ENCODE results near the gene LAIR2. TPM values are rescaled to one million over a fixed set of nuclear protein-coding genes. Genes with fewer than 3 reads are reported as not detected.
A peak's percentile ranks its signal among the peaks of the same experiment; 100 is the strongest.

The LAIR2 gene
- total RNA-seq, 1 donor from 2014 or later, result not detected

GRCh38 chr19:54521860-54522513, 19.4 kb downstream of the LAIR2 start:
- intact Hi-C loops (cut with micrococcal nuclease), result no loop called here
- no peak for DNase-seq
- no peak for ATAC-seq

GRCh38 chr19:54523403-54523802, 20.8 kb downstream of the LAIR2 start:
- no peak for DNase-seq
- intact Hi-C loops (cut with micrococcal nuclease), result no loop called here
- no peak for ATAC-seq

GRCh38 chr19:54525636-54526035, 23.0 kb downstream of the LAIR2 start:
- no peak for DNase-seq
- ATAC-seq, result no peak
- intact Hi-C loops (cut with micrococcal nuclease), result no loop called here

GRCh38 chr19:54526972-54527371, 24.3 kb downstream of the LAIR2 start:
- DNase-seq (no peak), ATAC-seq (no peak)
- intact Hi-C loops (cut with micrococcal nuclease), result no loop called here

- DNase-seq (no peak), ATAC-seq (no peak)
- intact Hi-C loops (cut with micrococcal nuclease), result no loop called here
Observed at GRCh38 chr19:54530866-54531265, 28.2 kb downstream of the LAIR2 start.

- intact Hi-C loops (cut with micrococcal nuclease), result no loop called here
- ATAC-seq (no peak), DNase-seq (no peak)
Observed at GRCh38 chr19:54532528-54532927, 29.9 kb downstream of the LAIR2 start.

- ATAC-seq (no peak), DNase-seq (no peak)
- intact Hi-C loops (cut with micrococcal nuclease), result no loop called here
Observed at GRCh38 chr19:54533476-54533875, 30.8 kb downstream of the LAIR2 start.

GRCh38 chr19:54534156-54534555, 31.5 kb downstream of the LAIR2 start:
- ATAC-seq, result no peak
- intact Hi-C loops (cut with micrococcal nuclease), result no loop called here

GRCh38 chr19:54535601-54536000, 33.0 kb downstream of the LAIR2 start:
- ATAC-seq, result no peak
- DNase-seq, result no peak
- intact Hi-C loops (cut with micrococcal nuclease), result no loop called here

More at GRCh38 chr19:54534156-54534555, 31.5 kb downstream of the LAIR2 start:
- DNase-seq, result no peak

- intact Hi-C loops (cut with micrococcal nuclease), result no loop called here
- ATAC-seq (no peak), DNase-seq (no peak)
Observed at GRCh38 chr19:54536956-54537355, 34.3 kb downstream of the LAIR2 start.

- no peak for ATAC-seq
- no peak for DNase-seq
- intact Hi-C loops (cut with micrococcal nuclease), result no loop called here
Observed at GRCh38 chr19:54541712-54542111, 39.1 kb downstream of the LAIR2 start.

GRCh38 chr19:54548806-54549205, 46.2 kb downstream of the LAIR2 start:
- DNase-seq (no peak), ATAC-seq (no peak)
- intact Hi-C loops (cut with micrococcal nuclease), result no loop called here

GRCh38 chr19:54549224-54549623, 46.6 kb downstream of the LAIR2 start:
- intact Hi-C loops (cut with micrococcal nuclease), result no loop called here

GRCh38 chr19:54551293-54551692, 48.7 kb downstream of the LAIR2 start:
- DNase-seq (no peak), ATAC-seq (no peak)
- intact Hi-C loops (cut with micrococcal nuclease), result no loop called here

More at GRCh38 chr19:54549224-54549623, 46.6 kb downstream of the LAIR2 start:
- no peak for ATAC-seq
- DNase-seq, result no peak

- ATAC-seq, result peak; percentile 31
- intact Hi-C loops (cut with micrococcal nuclease), result no loop called here
- DNase-seq, result peak; percentile 60
Observed at GRCh38 chr19:54551950-54552912, 49.6 kb downstream of the LAIR2 start.

GRCh38 chr19:54552913-54553310, 50.3 kb downstream of the LAIR2 start:
- intact Hi-C loops (cut with micrococcal nuclease), result no loop called here
- no peak for DNase-seq
- ATAC-seq, result no peak

GRCh38 chr19:54554006-54554405, 51.4 kb downstream of the LAIR2 start:
- DNase-seq, result no peak
- intact Hi-C loops (cut with micrococcal nuclease), result no loop called here
- no peak for ATAC-seq

- no peak for ATAC-seq
- intact Hi-C loops (cut with micrococcal nuclease), result no loop called here
- no peak for DNase-seq
Observed at GRCh38 chr19:54554896-54555295, 52.3 kb downstream of the LAIR2 start.

- ATAC-seq (no peak), DNase-seq (no peak)
Observed at GRCh38 chr19:54556194-54556593, 53.6 kb downstream of the LAIR2 start.

GRCh38 chr19:54558339-54558738, 55.7 kb downstream of the LAIR2 start:
- no peak for ATAC-seq
- intact Hi-C loops (cut with micrococcal nuclease), result no loop called here

More at GRCh38 chr19:54556194-54556593, 53.6 kb downstream of the LAIR2 start:
- intact Hi-C loops (cut with micrococcal nuclease), result no loop called here

More at GRCh38 chr19:54558339-54558738, 55.7 kb downstream of the LAIR2 start:
- DNase-seq, result no peak
